T-helper 17 cell (primary cell): ENCODE data around the gene MUS81. TPM values are rescaled to one million over a fixed set of nuclear protein-coding genes. Genes with fewer than 3 reads are reported as not detected.

Source experiments
- ATAC-seq: fragments of 150-1000 bp; cut with Tn5 transposase; 2 replicates; pipeline ENCODE4 v1.10.0; 2021; ENCODE audit warnings: mild to moderate bottlenecking, moderate library complexity
- DNase-seq, 3 donors: peaks; one replicate each; pipeline versions ENCODE4 v3.0.0 to v3.0.0-alpha.2; 2020 to 2021
- H3K9me3 ChIP-seq: one replicate; pipeline ENCODE4 v1.7.0; 2013; ENCODE audit warnings: low read length, mild to moderate bottlenecking; ENCODE audit not compliant: control insufficient read depth, poor library complexity, severe bottlenecking
- H3K27ac Mint-ChIP-seq: one replicate; pipeline ENCODE4 v1.8.0; 2022; ENCODE audit warnings: mild to moderate bottlenecking, moderate library complexity, mixed read lengths
- H3K27me3 Mint-ChIP-seq: one replicate; pipeline ENCODE4 v1.8.0; 2022; ENCODE audit warnings: mixed read lengths
- H3K36me3 Mint-ChIP-seq: one replicate; pipeline ENCODE4 v1.8.0; 2022; ENCODE audit warnings: low read depth, mixed read lengths
- H3K4me1 Mint-ChIP-seq: one replicate; pipeline ENCODE4 v1.8.0; 2022; ENCODE audit warnings: mild to moderate bottlenecking, mixed read lengths
- H3K4me3 Mint-ChIP-seq: one replicate; pipeline ENCODE4 v1.8.0; 2022; ENCODE audit warnings: mild to moderate bottlenecking, moderate library complexity, mixed read lengths
- total RNA-seq, 4 donors: library from RNA in 2 of 4; stranded (reverse) in 2 of 4; gene quantifications; one replicate each; pipeline ENCODE4 v1.2.3 and lab custom pipeline; 2022 to 2026

Gene MUS81
- total RNA-seq, 2 donors from 2014 or later = 44.9 to 55.0 TPM

DNA sequence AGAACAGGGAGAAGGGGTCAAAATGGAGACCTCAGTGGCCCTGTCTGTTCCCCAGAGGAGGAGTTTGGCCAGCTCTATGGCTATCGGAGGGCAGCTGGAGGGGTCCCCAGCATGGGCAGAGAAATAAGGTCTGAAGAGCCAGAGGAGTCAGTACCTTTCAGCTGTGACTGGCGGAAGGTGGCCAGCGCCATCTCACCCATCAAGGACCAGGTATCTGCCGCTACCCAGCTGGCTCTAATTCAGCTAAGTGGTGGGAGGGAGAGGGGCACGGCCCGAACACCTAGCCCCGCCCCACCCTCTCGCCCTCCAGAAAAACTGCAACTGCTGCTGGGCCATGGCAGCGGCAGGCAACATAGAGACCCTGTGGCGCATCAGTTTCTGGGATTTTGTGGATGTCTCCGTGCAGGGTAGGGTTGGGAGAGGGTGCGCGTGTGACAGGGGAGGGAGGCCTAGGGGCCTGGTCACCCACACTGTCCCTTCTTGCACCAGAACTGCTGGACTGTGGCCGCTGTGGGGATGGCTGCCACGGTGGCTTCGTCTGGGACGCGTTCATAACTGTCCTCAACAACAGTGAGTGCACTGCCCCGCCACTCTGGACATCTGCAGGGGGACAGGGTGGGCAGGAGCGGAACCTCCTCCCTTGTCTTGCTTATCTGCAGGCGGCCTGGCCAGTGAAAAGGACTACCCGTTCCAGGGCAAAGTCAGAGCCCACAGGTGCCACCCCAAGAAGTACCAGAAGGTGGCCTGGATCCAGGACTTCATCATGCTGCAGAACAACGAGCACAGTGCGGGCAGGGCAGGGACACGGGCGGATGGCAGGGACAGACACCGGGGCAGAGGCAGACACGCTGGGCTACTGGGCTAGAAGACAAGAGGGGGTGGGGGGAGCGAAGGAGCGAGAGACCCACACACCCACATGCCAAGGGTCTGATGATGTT is 22.2 kb downstream of the MUS81 start:
- H3K36me3 Mint-ChIP-seq = peaks cover 3% of the 10 kb centered on the region
- DNase-seq (no peak), ATAC-seq (no peak)
- no peak overlapping the region for H3K27ac Mint-ChIP-seq
- H3K4me3 Mint-ChIP-seq = no peak overlapping the region
- peaks cover 29% of the 10 kb centered on the region for H3K4me1 Mint-ChIP-seq
- no peaks in the 10 kb centered on the region for H3K9me3 ChIP-seq
- H3K27me3 Mint-ChIP-seq = no peaks in the 10 kb centered on the region

DNA sequence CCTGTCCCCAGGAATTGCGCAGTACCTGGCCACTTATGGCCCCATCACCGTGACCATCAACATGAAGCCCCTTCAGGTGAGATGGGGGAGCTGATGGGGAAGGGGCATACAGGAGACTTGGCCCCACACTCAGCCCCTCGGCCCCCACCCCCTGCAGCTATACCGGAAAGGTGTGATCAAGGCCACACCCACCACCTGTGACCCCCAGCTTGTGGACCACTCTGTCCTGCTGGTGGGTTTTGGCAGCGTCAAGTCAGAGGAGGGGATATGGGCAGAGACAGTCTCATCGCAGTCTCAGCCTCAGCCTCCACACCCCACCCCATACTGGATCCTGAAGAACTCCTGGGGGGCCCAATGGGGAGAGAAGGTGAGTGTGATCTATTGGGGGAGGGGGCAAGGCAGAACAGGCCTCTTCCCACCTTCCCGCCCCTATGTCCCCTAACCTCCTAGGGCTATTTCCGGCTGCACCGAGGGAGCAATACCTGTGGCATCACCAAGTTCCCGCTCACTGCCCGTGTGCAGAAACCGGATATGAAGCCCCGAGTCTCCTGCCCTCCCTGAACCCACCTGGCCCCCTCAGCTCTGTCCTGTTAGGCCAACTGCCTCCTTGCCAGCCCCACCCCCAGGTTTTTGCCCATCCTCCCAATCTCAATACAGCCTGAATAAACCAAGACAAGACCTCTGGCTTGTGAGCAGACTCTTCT is 23.0 kb downstream of the MUS81 start:
- Mint-ChIP-seq H3K4me1 (peaks cover 30% of the 10 kb centered on the region), H3K27me3 (no peaks in the 10 kb centered on the region), H3K4me3 (no peak overlapping the region), H3K36me3 (peaks cover 3% of the 10 kb centered on the region), H3K27ac (no peak overlapping the region)
- no peaks in the 10 kb centered on the region for H3K9me3 ChIP-seq
- DNase-seq = no peak
- ATAC-seq = no peak

GRCh38 chr11:65883786-65884715 is 23.8 kb downstream of the MUS81 start:
- no peak for DNase-seq
- no peak for ATAC-seq
- Mint-ChIP-seq H3K4me1 (peaks cover 36% of the 10 kb centered on the region), H3K4me3 (peak overlapping the region; percentile 49), H3K27me3 (no peaks in the 10 kb centered on the region), H3K36me3 (peaks cover 3% of the 10 kb centered on the region), H3K27ac (peak overlapping the region; percentile 56)
- no peaks in the 10 kb centered on the region for H3K9me3 ChIP-seq

GRCh38 chr11:65884716-65885092 is 24.5 kb downstream of the MUS81 start:
- ATAC-seq = peak; percentile 61
- peak; percentile 74 to 85 (median 74) for DNase-seq
- Mint-ChIP-seq H3K4me3 (peak overlapping the region; percentile 49), H3K36me3 (peaks cover 3% of the 10 kb centered on the region), H3K27me3 (no peaks in the 10 kb centered on the region), H3K27ac (peak overlapping the region; percentile 56), H3K4me1 (peaks cover 38% of the 10 kb centered on the region)
- H3K9me3 ChIP-seq = no peaks in the 10 kb centered on the region

DNA sequence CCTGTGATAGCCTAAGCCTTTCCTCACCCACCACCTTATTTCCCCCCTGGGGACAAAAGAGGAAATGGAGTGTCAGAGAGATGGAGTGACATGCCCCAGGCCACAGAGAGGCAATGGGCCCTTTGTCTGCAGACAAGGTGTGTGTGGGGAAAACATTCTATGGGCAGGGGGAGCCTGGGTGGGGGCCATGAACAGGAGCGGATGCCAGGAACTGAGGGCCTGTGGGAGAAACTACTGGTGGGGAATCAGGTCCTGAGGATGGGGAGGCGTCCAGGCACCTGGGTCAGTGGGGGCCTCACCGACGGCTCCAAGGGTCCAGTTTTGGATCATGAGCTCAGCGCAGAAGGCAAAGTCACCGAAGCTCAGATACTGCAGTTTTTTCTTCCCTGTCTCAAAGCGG is 25.0 kb downstream of the MUS81 start:
- peaks cover 3% of the 10 kb centered on the region for H3K36me3 Mint-ChIP-seq

DNA sequence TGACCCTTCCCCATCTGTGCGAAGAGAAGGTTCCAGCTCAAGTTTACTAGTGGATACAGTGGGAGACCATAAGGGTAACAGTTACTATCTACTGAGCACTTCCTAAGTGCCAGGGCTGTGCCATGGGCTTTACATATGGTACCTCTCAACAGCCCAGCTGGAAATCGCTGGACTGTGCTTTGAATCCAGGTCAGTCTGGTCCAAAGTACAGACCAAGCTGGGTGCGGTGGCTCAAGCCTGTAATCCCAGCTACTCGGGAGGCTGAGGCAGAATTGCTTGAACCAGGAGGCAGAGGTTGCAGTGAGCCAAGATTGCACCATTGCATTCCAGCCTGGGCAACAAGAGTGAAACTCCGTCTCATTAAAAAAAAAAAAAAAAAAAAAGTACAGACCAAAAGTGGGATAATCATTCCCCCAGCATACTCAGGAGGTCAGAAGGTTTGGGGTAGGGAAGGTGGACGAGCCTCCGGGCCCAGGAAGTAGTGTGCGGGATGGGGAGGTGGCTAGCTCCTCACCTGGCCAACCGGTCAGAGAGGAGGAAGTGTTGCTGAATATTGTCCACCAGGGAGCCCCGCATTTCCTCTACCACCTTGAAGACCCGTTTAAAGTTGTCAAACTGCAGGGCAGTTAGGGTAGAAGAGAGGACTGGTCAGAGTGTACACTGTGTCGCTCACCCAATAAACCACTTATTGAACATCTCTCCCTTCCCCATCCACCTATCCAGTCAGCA is 25.7 kb downstream of the MUS81 start:
- Mint-ChIP-seq H3K27me3 (no peaks in the 10 kb centered on the region), H3K4me1 (peaks cover 39% of the 10 kb centered on the region), H3K4me3 (no peak overlapping the region), H3K27ac (peak overlapping the region; percentile 86), H3K36me3 (peaks cover 3% of the 10 kb centered on the region)
- DNase-seq (no peak), ATAC-seq (no peak)
- H3K9me3 ChIP-seq = no peaks in the 10 kb centered on the region

More for the DNA sequence above, 25.0 kb downstream of the MUS81 start:
- peak overlapping the region; percentile 9 for H3K4me3 Mint-ChIP-seq
- ATAC-seq (no peak), DNase-seq (no peak)
- no peaks in the 10 kb centered on the region for H3K9me3 ChIP-seq
- no peaks in the 10 kb centered on the region for H3K27me3 Mint-ChIP-seq
- H3K27ac Mint-ChIP-seq = peak overlapping the region; percentile 56
- peaks cover 42% of the 10 kb centered on the region for H3K4me1 Mint-ChIP-seq

GRCh38 chr11:65886826-65887722 is 26.8 kb downstream of the MUS81 start:
- Mint-ChIP-seq H3K27me3 (no peaks in the 10 kb centered on the region), H3K4me3 (peak overlapping the region; percentile 95), H3K36me3 (peaks cover 3% of the 10 kb centered on the region), H3K4me1 (peaks cover 40% of the 10 kb centered on the region), H3K27ac (peak overlapping the region; percentile 98)
- ATAC-seq (no peak), DNase-seq (no peak)
- H3K9me3 ChIP-seq = no peaks in the 10 kb centered on the region

- no peaks in the 10 kb centered on the region for H3K9me3 ChIP-seq
- Mint-ChIP-seq H3K36me3 (peaks cover 3% of the 10 kb centered on the region), H3K4me1 (peaks cover 47% of the 10 kb centered on the region), H3K4me3 (peak overlapping the region; percentile 95), H3K27me3 (no peaks in the 10 kb centered on the region), H3K27ac (peak overlapping the region; percentile 98)
- DNase-seq = no peak
- ATAC-seq = no peak
These were observed 27.5 kb downstream of the MUS81 start for GRCh38 chr11:65887723-65888162.

GRCh38 chr11:65888163-65888814 is 28.1 kb downstream of the MUS81 start, which contains the start of gene FIBP:
Gene FIBP (minus strand): TSS chr11:65888471. CDS start chr11:65888418, 53 bp downstream.
- H3K9me3 ChIP-seq = no peaks in the 10 kb centered on the region
- Mint-ChIP-seq H3K27ac (peak within 1 kb of the TSS; percentile 98), H3K36me3 (peaks cover 3% of the 10 kb centered on the region), H3K4me3 (peak within 1 kb of the TSS; percentile 95), H3K27me3 (no peaks in the 10 kb centered on the region), H3K4me1 (peaks cover 48% of the 10 kb centered on the region)
- ATAC-seq (peak; percentile 64), DNase-seq (peak; percentile 88 to 94 (median 94))

DNA sequence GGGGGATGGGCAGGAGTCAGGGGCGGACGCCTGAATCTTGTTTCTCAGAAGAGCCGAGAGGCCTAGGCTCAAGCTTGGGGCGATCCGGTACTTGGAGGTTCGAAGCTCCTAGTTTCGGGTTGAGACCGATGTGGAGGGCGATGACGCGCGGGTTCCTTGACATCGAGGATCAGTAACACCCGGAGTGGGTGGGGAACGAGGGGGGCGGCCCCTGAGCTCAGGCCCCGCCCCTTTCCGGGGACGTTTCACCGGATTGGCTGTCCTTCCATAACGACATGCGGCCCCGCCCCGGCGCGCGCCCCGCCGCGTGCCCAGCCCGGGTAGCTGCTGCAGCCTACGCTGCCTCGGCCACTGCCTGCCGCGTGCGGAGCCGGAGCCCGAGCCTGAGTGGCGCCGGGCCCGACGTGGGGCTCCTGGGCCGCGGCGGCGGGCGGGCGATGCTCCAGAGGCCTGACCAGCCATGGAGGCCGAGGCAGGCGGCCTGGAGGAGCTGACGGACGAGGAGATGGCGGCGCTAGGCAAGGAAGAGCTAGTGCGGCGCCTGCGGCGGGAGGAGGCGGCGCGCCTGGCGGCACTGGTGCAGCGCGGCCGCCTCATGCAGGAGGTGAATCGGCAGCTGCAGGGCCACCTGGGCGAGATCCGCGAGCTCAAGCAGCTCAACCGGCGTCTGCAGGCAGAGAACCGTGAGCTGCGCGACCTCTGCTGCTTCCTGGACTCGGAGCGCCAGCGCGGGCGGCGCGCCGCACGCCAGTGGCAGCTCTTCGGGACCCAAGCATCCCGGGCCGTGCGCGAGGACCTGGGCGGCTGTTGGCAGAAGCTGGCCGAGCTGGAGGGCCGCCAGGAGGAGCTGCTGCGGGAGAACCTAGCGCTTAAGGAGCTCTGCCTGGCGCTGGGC is 30.3 kb downstream of the MUS81 start, which contains the start of gene CCDC85B:
Gene CCDC85B, plus strand, starts transcription at position 350 of the 895 bp plus-strand sequence. Its CDS starts 111 bp downstream, at position 461.
- no peaks in the 10 kb centered on the region for H3K9me3 ChIP-seq
- no peaks in the 10 kb centered on the region for H3K27me3 Mint-ChIP-seq
- peak within 1 kb of the TSS; percentile 95 for H3K4me3 Mint-ChIP-seq
- ATAC-seq (peak; percentile 77), DNase-seq (peak; percentile 96 to 98 (median 97))
- H3K27ac Mint-ChIP-seq = peak within 1 kb of the TSS; percentile 98
- peaks cover 52% of the 10 kb centered on the region for H3K4me1 Mint-ChIP-seq
- no peaks in the 10 kb centered on the region for H3K36me3 Mint-ChIP-seq
